GM13977 (cell line): ENCODE measurements around the gene OTUD1.

ENCODE experiments used
- DNase-seq: peaks from one replicate; pipeline ENCODE4 v3.0.0; 2012; ENCODE audit warnings: low spot score
- in situ Hi-C: fragments of 300-500 bp; cut with MboI; formaldehyde crosslinking; loops from one replicate; pipeline ENCODE4 v1.12.0; 2022; ENCODE audit warnings: low sequenced_read_pairs, low pct_unique_long_range_greater_than_20kb, mixed read lengths, inconsistent platforms; ENCODE audit not compliant: unreplicated experiment
- TF ChIP-seq, protein P1 (sequence below): IDR thresholded peaks from 2 replicates; pipeline ENCODE4 v1.5.1; 2012; ENCODE audit warnings: mild to moderate bottlenecking, control low read depth; ENCODE audit not compliant: insufficient read depth; ENCODE audit errors: extremely low read depth, missing control alignments

OTUD1 gene

DNA sequence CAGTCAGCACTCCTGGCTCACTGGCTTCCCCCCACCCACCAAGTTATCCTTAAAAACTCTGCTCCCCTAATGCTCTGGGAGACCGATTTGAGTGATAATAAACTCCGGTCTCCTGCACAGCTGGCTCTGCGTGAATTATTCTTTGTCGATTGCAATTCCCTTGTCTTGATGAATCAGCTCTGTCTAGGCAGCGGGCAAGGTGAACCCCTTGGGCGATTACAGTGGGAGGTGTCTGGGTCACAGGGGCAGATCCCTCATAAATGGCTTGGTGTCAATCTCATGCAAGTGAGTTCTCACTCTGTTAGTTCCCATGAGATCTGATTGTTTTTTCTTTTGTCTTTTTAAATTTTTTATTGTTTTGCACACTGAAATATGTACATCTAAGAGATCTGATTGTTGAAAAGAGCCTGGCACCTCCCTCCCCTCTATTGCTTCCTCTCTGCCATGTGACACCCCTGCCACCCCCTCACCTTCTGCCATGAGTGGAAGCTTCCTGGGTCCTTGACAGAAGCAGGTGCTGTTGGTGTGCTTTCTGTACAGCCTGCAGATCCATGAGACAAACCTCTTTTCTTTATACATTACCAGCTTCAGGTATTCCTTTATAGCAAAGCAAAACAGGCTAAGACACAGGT lies 20.5 kb downstream of the OTUD1 start:
- in situ Hi-C loops, result no loop called here
- no peak for DNase-seq

DNA sequence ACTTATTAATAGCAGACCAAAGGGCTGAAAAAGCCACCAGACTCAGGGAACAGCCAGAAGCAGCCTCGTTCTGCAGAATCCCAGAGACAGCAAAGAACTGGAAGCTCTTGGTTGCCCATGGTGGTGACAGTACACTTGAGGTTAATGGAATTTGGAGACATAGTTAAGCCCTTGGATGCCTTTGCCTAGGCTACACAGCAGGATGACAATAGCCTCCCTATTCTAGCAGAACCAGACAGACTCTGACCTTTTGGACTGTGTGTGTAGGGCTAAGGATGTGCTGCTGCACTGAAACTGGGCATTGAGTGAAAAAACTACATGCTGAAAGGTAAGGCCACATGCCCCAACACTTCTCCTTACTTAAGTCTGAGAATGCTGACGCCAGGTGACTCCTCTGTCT lies 22.7 kb downstream of the OTUD1 start:
- no peak for DNase-seq
- in situ Hi-C loops, result no loop called here
- TF ChIP-seq, protein P1, sequence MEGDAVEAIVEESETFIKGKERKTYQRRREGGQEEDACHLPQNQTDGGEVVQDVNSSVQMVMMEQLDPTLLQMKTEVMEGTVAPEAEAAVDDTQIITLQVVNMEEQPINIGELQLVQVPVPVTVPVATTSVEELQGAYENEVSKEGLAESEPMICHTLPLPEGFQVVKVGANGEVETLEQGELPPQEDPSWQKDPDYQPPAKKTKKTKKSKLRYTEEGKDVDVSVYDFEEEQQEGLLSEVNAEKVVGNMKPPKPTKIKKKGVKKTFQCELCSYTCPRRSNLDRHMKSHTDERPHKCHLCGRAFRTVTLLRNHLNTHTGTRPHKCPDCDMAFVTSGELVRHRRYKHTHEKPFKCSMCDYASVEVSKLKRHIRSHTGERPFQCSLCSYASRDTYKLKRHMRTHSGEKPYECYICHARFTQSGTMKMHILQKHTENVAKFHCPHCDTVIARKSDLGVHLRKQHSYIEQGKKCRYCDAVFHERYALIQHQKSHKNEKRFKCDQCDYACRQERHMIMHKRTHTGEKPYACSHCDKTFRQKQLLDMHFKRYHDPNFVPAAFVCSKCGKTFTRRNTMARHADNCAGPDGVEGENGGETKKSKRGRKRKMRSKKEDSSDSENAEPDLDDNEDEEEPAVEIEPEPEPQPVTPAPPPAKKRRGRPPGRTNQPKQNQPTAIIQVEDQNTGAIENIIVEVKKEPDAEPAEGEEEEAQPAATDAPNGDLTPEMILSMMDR, result no peak

More for the DNA sequence above, 20.5 kb downstream of the OTUD1 start:
- TF ChIP-seq, protein P1, result no peak

DNA sequence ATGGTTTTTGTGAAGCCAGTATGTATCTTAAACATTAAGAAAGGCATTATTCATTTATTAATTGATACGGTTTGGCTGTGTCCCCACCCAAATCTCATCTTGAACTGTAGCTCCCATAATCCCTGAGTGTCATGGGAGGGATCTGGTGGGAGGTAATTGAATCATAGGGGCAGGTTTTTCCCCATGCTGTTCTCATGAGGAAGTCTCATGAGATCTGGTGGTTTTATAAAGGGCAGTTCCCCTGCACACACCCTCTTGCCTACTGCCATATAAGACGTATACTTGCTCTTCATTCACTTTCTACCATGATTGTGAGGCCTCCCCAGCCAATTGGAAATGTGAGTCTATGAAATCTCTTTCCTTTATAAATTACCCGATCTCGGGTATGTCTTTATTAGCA lies 28.1 kb downstream of the OTUD1 start:
- TF ChIP-seq, protein P1, result no peak
- in situ Hi-C loops, result no loop called here
- DNase-seq, result no peak

DNA sequence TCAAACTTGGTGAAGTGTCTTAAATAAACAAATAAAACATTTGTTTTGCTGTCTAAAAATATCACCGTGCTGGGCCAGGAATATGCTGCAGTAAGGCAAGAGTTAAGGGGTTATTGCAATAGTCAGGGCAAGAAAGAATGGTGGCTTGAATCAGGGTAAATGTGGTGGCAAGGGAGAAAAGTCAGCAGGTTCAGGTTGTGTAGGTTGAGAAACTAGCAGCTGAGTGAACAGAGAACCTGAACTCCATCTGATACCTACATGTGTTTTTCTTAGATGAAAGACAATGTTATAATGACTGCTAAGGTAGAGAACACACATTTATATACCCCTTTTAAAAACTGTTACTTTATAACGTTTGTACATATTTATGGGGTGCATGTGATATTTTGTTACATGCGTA lies 28.7 kb downstream of the OTUD1 start:
- TF ChIP-seq, protein P1, result no peak
- in situ Hi-C loops, result no loop called here

DNA sequence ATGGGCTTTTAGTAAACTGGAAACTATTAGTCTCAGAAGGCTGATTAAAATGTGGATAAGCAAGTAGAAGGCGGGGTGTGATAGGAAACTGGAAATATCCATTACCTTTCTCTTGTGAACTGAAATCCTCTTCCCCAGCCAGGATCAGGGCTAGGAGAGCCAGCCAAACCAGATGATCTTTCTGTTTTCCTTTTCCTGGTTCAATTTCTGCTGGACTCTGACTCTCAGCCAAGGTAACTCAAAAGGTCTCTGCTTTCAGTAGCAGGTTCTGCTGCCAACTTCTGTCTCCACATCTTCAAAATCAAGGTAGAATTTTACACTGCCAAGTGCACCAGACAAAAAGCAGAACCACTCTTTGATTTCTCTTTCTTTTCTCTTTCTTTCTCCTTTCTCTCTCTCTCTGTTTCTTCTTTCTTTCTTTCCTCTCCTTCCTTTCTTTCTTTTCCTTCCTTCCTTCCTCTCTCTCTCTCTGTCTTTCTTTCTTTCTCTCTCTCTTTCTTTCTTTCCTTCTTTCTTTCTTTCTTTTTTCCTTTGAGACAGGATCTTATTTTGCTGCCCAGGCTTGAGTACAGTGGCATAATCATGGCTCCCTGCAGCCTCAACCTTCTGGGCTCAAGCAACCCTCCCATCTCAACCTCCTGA lies 30.8 kb downstream of the OTUD1 start:
- TF ChIP-seq, protein P1, result no peak
- no peak for DNase-seq
- in situ Hi-C loops, result no loop called here

More for the DNA sequence above, 28.7 kb downstream of the OTUD1 start:
- no peak for DNase-seq

DNA sequence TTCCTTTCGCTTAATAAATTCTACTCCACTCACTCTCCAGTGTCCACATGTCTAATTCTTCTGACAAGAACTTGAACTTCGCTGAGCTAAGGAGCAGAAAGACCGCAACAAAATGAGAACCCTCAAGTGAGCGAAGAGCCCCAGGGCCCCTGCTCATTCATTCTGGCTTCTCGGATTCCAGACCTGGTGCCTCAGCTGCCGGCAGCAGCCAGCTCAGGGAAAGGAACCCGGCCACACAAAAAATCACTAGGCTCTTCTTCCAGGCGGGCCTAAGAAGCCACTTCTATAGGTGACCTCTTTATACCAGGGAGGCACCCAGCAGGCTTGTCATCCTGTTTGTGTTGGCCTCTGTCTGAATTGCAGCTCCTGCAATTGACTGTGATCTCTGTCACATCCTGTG lies 33.3 kb downstream of the OTUD1 start:
- no peak for DNase-seq
- in situ Hi-C loops, result no loop called here
- TF ChIP-seq, protein P1, result no peak
